HepG2 (cell line): ENCODE results near the gene PIEZO1. TPM values are rescaled to one million over a fixed set of nuclear protein-coding genes. Genes with fewer than 3 reads are reported as not detected.

Experiments used
- CREB1 ChIP-seq, 2 experiments: fragments of 450-650 bp in 1 of 2; IDR thresholded peaks; 2 replicates each; pipeline ENCODE4 v1.6.1; 2016 to 2017; ENCODE audit warnings: control low read depth in 1 of 2, mild to moderate bottlenecking in 1 of 2, missing compliant biosample characterization in 1 of 2, missing genetic modification characterization in 1 of 2
- EED ChIP-seq: sonication (generic); formaldehyde crosslinking; IDR thresholded peaks from 2 replicates; pipeline ENCODE4 v1.5.0; 2020; ENCODE audit warnings: mild to moderate bottlenecking, missing genetic modification reagents
- EHMT2 ChIP-seq: fragments of 200-600 bp; sonication (generic); IDR thresholded peaks from 2 replicates; pipeline ENCODE4 v1.7.0; 2017; ENCODE audit warnings: antibody characterized with exemption, low read depth, low read length, borderline replicate concordance
- ERF ChIP-seq: IDR thresholded peaks from 2 replicates; pipeline ENCODE4 v1.6.1; 2018; ENCODE audit warnings: missing biosample characterization, missing genetic modification reagents
- HMGXB4 ChIP-seq, 2 experiments: sonication (generic) in 1 of 2; formaldehyde crosslinking in 1 of 2; IDR thresholded peaks; 2 replicates each; pipeline versions ENCODE4 v1.4.0 to v1.6.1; 2018 to 2020; ENCODE audit warnings: missing genetic modification reagents in 2 of 2, borderline replicate concordance in 1 of 2, low read depth in 1 of 2, mild to moderate bottlenecking in 1 of 2, missing biosample characterization in 1 of 2
- KDM2A ChIP-seq: sonication (generic); formaldehyde crosslinking; IDR thresholded peaks from 2 replicates; pipeline ENCODE4 v1.4.0; 2020; ENCODE audit warnings: low read depth, missing genetic modification reagents, borderline replicate concordance
- MTF2 ChIP-seq: sonication (generic); formaldehyde crosslinking; IDR thresholded peaks from 2 replicates; pipeline ENCODE4 v1.5.0; 2020; ENCODE audit warnings: missing genetic modification reagents, borderline replicate concordance
- NR2F6 ChIP-seq, 2 experiments: IDR thresholded peaks; 2 replicates each; pipeline ENCODE4 v1.6.1; 2016; ENCODE audit warnings: antibody characterized with exemption in 1 of 2, mild to moderate bottlenecking in 1 of 2
- ONECUT2 ChIP-seq: sonication (generic); formaldehyde crosslinking; IDR thresholded peaks from 2 replicates; pipeline ENCODE4 v1.4.0; 2020; ENCODE audit warnings: missing genetic modification reagents
- PRDM10 ChIP-seq: sonication (generic); formaldehyde crosslinking; IDR thresholded peaks from 2 replicates; pipeline ENCODE4 v1.4.0; 2020; ENCODE audit warnings: low read depth, missing genetic modification reagents
- RORA ChIP-seq: sonication (generic); formaldehyde crosslinking; IDR thresholded peaks from 2 replicates; pipeline ENCODE4 v1.5.0; 2020; ENCODE audit warnings: mild to moderate bottlenecking, missing genetic modification reagents, moderate library complexity
- TARDBP ChIP-seq: sonication (generic); formaldehyde crosslinking; IDR thresholded peaks from 2 replicates; pipeline ENCODE4 v1.8.0; 2022; ENCODE audit warnings: mild to moderate bottlenecking, missing genetic modification reagents
- TCF12 ChIP-seq, 2 experiments: fragments of 450-650 bp in 1 of 2; sonication (generic) in 1 of 2; formaldehyde crosslinking in 1 of 2; IDR thresholded peaks; 2 replicates each; pipeline versions ENCODE4 v1.6.1 to v1.8.0; 2017 to 2022; ENCODE audit warnings: antibody characterized with exemption in 1 of 2, mild to moderate bottlenecking in 1 of 2, missing genetic modification reagents in 1 of 2, moderate library complexity in 1 of 2
- TRIM22 ChIP-seq: fragments of 450-650 bp; IDR thresholded peaks from 2 replicates; pipeline ENCODE4 v1.6.1; 2017
- ZBTB42 ChIP-seq: sonication (generic); formaldehyde crosslinking; IDR thresholded peaks from 2 replicates; pipeline ENCODE4 v1.5.0; 2020; ENCODE audit warnings: mild to moderate bottlenecking, missing genetic modification reagents
- ZNF143 ChIP-seq: sonication (generic); formaldehyde crosslinking; IDR thresholded peaks from 2 replicates; pipeline ENCODE4 v1.4.0; 2020; ENCODE audit warnings: missing genetic modification reagents
- ZNF296 ChIP-seq: sonication (generic); formaldehyde crosslinking; conservative IDR thresholded peaks from 2 replicates; pipeline ENCODE4 v1.5.0; 2020; ENCODE audit warnings: mild to moderate bottlenecking, missing genetic modification reagents
- ZNF362 ChIP-seq: sonication (generic); formaldehyde crosslinking; IDR thresholded peaks from 2 replicates; pipeline ENCODE4 v1.4.0; 2020; ENCODE audit warnings: missing genetic modification reagents, mild to moderate bottlenecking, borderline replicate concordance
- ZNF598 ChIP-seq: sonication (generic); formaldehyde crosslinking; IDR thresholded peaks from 2 replicates; pipeline ENCODE4 v1.5.1; 2020; ENCODE audit warnings: mild to moderate bottlenecking, missing genetic modification reagents, borderline replicate concordance
- ZNF850 ChIP-seq: sonication (generic); formaldehyde crosslinking; conservative IDR thresholded peaks from 2 replicates; pipeline ENCODE4 v1.9.0; 2021; ENCODE audit warnings: mild to moderate bottlenecking, missing genetic modification reagents
- ZSCAN31 ChIP-seq: sonication (generic); formaldehyde crosslinking; IDR thresholded peaks from 2 replicates; pipeline ENCODE4 v1.5.0; 2020; ENCODE audit warnings: low read depth, mild to moderate bottlenecking, missing genetic modification reagents
- polyA plus RNA-seq, 8 experiments: library from polyadenylated mRNA; depleted of rRNA in 3 of 8; stranded (reverse) in 7 of 8; unstranded in 1 of 8; fragments of >200 nt; fragmentation: Illumina TruSeq in 4 of 8; extraction: Trizol in 4 of 8; gene quantifications; 2 replicates each; pipeline versions ENCODE4 v1.2.1 to v1.2.3, GENCODE V29; 2011 to 2016; ENCODE audit warnings: low read depth in 4 of 8, missing spikeins in 1 of 8, mixed read lengths in 1 of 8; ENCODE audit not compliant: insufficient read depth in 1 of 8
- total RNA-seq, 5 experiments: library from RNA; depleted of rRNA; stranded (reverse); fragments of >200 nt; fragmentation: Illumina TruSeq; extraction: Trizol; gene quantifications; 2 replicates each; pipeline ENCODE4 v1.2.3, GENCODE V29; 2016; ENCODE audit warnings: low read depth in 1 of 5

PIEZO1 gene
- total and polyA plus RNA-seq, 2 of the 13 experiments (the other 11 are each of a cell fraction or from before 2014, with no cell fraction given) = 67.9 to 85.0 TPM

- TF ChIP-seq TRIM22 (no peak), ERF (CRISPR knock-in tag) (no peak), ZSCAN31 (no peak), TCF12 (IDR thresholded peaks at IDR 0.05) (no peak), TCF12 (CRISPR knock-in tag; IDR thresholded peaks at IDR 0.05) (0 out of 2 replicates have a peak, but pooled peaks have one; percentile 50), ONECUT2 (CRISPR knock-in tag) (no peak), KDM2A (CRISPR knock-in tag) (no peak), CREB1 (IDR thresholded peaks at IDR 0.05) (peak; percentile 98), CREB1 (CRISPR knock-in tag; IDR thresholded peaks at IDR 0.05) (no peak), ZNF143 (CRISPR knock-in tag) (no peak), ZNF598 (CRISPR knock-in tag) (no peak), MTF2 (CRISPR knock-in tag) (no peak), EHMT2 (no peak), NR2F6 (IDR thresholded peaks at IDR 0.05) (no peak), NR2F6 (CRISPR knock-in tag; IDR thresholded peaks at IDR 0.05) (no peak), ZNF296 (CRISPR knock-in tag) (0 out of 2 replicates have a peak, but pooled peaks have one; percentile 73), ZBTB42 (CRISPR knock-in tag) (no peak), ZNF362 (CRISPR knock-in tag) (no peak), ZNF850 (CRISPR knock-in tag) (no peak), RORA (CRISPR knock-in tag) (no peak), EED (CRISPR knock-in tag) (no peak), HMGXB4 (CRISPR knock-in tag; IDR thresholded peaks at IDR 0.05; ENCODE audit: borderline replicate concordance in 1 of 2, low read depth in 1 of 2) (no peak), PRDM10 (CRISPR knock-in tag) (no peak), TARDBP (no peak)
These were observed 7.7 kb upstream of the PIEZO1 start (continued) for GRCh38 chr16:88792668-88793250.
